Limb (tissue), 2 donors: ENCODE measurements around the gene VNN1.

Source experiments
- DNase-seq, 2 donors: peaks; one replicate each; pipeline ENCODE4 v3.0.0-alpha.2; 2016; ENCODE audit errors: extremely low spot score in 2 of 2

VNN1 gene, protein sequence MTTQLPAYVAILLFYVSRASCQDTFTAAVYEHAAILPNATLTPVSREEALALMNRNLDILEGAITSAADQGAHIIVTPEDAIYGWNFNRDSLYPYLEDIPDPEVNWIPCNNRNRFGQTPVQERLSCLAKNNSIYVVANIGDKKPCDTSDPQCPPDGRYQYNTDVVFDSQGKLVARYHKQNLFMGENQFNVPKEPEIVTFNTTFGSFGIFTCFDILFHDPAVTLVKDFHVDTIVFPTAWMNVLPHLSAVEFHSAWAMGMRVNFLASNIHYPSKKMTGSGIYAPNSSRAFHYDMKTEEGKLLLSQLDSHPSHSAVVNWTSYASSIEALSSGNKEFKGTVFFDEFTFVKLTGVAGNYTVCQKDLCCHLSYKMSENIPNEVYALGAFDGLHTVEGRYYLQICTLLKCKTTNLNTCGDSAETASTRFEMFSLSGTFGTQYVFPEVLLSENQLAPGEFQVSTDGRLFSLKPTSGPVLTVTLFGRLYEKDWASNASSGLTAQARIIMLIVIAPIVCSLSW

DNA sequence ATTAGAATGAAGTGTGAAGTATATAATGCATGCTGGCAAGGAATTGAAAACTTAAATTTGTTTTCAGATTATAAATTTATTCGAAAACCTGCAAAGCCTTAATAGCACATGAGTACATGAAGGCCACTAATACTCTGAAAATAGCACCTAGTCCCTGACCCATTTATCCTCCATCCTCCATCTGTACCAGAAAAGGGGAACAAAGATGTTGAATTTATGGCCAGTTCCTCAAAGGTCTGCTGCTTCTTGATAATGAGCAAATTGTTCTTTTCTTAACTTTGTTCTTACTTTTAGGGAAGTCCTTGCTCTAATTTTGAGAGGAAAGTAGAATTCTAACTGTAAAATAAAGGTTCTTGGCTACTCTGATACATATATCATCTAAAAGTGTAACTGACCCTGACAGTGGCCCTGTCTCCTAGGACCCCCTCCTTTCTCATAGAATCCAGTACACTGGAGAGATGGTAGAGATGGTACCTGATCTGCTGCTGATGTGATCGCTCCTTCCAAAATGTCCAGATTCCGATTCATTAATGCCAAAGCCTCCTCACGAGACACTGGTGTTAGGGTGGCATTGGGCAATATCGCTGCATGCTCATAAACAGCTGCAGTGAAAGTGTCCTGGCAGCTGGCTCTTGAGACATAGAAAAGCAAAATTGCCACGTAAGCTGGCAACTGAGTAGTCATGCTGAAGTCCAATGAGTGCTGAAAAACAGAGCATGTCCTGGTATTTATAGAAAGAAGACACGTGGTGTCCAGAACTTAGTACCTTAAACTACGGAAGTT lies at the start of gene VNN1:
Gene VNN1, minus strand, starts transcription at position 704 of the 783 bp plus-strand sequence. Its CDS starts 20 bp downstream, at position 684.
- no peak for DNase-seq

DNA sequence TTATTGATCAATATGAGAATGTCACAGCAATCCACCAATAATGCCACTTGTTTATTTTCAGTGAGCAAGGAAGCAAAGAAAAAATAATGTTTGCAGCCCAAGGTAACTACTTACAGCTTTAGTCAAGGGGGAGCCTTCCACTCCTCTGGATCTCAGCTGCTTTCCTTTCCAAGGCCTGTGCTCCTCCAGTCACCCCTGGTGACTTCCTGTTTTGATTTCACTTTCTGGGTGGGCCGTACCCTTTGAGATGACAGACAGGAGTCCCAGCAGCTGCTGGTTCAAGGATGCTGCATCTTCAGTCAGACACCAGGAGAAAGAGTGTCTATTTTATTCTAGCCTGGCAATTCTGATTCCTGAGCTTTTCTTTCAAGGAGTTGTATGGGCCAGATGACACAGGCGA lies 49.4 kb upstream of the VNN1 start:
- DNase-seq, result no peak

DNA sequence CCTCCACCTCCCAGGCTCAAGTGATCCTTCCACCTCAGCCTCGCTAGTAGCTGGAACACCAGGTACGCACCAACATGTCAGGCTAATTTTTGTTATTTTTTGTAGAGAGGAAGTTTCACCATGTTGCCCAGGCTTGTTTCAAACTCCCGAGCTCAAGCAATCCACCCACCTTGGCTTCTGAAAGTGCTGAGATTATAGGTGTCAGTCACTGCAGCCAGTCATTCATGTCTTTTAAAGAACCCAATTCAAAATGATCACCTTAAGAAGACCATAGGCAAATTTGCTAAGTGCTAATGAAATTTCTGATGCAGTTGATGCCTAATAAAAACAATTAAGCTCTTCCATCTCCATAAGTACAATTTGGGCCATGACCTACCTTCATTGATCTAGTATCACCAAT lies 46.4 kb upstream of the VNN1 start:
- no peak for DNase-seq

DNA sequence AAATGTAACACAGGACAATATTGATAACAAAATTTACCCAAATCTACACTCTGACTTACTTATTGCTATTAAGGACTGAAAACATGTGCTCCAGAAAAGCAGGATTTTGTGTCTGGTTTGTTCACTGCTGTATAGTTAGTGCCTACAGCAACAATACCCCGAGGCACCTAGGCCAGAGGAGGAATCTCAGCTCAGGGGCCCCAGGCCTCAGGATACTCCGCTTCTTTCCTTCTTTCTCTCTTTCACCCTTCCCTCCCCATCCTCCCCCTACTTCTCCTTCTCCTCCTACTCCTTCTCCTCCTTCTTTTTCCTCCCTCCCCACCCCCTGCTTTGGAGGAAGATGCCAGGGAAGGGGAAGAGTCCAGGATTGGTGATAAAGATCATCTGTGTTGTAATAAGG lies 44.8 kb upstream of the VNN1 start:
- no peak for DNase-seq

DNA sequence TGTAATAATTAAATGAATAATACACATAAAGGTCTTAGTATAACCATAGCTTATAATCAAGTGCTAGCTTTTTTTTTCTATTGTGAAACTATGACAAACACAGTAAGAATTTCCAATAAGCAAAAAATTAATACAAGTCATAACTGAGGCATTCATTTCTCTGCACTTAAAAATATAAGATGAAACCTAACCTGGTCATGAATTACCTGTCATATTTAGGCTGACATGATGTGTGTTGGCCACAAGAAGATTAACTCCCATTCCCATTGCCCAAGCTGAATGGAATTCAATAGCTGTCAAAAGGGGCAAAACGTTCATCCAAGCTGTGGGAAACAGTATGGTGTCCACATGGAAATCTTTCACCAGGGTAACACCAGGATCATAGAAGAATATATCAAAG lies 38.4 kb upstream of the VNN1 start:
- DNase-seq, result no peak

DNA sequence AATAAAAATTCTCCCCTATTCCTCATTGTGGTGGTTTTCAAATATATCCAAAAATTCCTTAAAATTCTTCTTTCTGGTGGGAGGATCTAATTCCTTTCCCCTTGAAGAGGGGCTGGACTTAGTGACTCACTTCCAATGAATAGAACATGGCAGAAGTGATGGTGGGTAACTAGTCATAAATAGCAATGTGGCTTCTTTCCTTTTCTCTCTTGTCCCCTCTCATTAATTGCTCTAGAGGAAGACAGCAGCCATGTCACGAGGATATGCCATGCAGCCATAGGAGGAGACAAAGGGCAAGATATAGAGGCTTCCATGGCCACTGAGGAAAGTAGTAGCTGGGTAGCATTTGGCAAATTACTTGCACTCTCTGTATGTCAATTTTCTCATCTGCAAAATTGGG lies 38.0 kb upstream of the VNN1 start:
- DNase-seq, result no peak

DNA sequence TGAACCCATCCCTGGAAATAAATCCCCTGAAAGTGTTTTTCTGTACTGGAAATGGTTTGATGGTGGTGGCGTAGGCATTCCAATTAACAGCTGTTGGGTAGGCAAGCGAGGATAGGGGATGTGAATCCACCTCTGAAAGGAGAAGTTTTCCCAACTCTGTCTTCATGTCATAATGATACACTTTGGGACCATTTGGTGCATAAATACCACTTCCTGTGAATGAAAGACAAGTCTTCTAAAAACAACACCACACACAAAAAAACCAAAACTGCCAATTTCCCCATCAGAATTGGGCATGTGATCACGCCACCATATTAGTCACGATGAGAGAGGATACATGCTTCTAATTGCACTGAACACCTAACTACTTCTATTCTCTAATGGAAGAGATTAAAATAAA lies 37.5 kb upstream of the VNN1 start:
- DNase-seq, result no peak

DNA sequence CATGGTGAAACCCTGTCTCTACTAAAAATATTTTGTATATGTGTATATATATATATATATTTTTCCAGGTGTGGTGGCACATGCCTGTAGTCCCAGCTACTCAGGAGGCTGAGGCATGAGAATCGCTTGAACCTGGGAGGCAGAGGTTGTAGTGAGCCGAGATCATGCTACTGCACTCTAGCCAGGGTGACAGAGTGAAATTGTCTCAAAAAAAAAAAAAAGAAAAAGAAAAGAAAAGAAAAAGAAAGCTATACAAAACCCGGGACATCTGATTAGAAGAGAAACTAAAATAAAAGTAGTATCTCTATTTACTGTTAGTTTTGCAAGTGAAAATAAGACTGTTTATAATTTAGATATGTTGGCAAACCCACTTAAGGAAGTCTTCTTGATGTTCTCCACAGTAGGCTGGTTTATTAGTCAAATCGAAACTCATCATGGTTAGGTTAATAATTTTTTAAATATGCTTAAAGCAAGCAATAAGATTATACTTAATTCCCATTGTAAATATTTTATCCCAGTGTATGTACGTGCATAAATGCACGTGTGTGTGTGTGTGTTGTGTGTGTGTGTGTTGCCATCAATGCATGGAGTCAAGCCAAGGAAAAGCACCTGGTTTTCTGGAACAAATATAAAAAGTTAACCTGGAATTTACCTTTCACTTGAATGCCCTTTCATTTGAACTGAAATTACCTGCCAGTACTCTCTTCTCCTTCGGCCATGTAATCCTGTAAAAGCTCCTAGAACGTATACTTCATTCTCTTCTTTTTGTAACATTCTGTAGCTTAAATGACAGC lies 36.8 kb upstream of the VNN1 start:
- DNase-seq, result no peak

DNA sequence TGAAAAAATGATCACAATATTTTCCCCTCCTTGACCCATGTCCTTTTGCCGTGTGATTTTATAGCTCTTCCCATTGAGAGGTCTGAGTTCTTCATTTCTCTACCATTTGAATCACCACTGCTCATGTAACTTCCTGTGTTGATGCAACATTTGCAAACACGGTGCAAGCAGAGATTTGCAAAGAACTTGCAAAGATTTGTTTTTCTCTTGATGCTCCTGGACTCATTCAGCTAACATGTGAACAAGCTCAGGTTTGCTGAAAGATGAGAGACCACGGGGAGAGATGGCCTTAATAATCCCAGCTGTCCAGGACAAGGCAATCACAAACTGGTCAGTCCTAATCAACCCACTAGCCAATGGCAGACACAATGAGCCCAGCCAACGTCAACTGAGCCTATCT lies 35.3 kb upstream of the VNN1 start:
- DNase-seq, result no peak

DNA sequence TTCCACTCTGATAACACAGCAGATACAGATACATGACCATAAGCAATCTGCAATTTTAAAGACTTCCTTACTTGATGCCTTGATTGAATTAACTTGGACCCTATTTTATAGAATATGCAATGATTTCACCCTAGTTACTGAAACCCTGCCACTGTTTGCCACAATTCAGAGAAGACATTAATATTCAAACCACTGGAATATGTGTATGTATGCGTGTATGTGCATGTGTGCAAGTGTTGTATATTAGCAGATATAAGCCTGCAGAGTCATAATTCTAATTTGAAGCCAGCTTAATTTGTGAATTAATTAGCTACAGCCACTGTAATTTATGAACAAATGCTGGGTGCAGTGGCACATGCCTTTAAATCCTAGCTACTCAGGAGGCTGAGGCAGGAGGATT lies 34.6 kb upstream of the VNN1 start:
- no peak for DNase-seq

DNA sequence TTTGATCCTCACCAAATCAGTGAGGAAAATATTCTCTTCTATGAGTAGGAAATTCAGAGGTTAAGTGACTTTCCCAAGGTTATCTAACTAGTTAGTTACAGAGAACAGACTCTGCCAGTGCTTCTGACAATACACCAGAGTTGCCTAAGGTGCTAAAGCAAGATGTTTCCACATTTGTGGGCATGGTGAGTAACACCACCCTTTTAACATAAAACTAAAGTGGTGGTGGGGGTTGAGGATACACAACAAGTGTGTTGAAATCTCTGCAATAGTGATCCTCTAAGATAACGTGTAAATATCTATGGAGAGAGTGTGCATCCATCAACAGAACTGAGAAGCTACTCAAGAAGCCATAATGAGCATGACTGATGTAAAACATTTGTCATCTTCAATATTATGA lies 32.2 kb upstream of the VNN1 start:
- DNase-seq, result no peak

DNA sequence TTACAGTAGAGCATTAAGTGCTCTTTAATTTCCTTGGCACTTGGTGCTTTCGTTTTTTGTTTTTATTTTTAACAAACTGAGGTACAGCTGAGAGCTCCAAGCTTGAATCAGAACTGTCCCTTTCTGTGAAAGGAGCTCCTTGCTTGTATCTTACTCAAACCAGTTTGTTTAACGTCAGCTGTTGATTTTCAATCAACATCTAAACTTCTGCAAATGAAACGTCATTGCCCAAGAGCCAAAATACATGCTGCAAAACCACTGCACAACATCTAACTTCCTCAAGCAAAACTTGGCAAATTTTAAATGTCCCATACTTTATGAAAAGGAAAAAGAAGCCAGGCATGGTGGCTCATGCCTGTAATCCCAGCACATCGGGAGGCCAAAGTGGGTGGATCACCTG lies 28.6 kb upstream of the VNN1 start:
- no peak for DNase-seq

DNA sequence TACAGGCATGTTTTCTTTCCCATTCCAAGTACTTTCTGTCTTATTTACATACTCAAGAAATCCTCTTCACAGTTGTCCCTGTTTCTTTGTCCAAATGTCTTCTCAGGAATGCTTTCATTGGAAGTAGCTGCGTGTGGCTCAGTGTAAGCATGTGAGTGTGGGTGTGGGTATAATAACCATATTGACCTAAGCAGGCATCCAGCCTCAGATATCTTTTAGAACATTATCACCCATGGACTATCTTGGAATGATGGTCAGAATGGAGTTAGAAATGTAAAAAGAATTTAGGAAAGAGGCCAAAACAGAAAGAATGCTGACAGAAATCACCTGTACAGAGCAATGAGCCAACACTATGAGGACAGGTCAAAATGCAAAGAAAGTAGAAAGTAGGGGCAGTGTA lies 27.4 kb upstream of the VNN1 start:
- DNase-seq, result no peak

DNA sequence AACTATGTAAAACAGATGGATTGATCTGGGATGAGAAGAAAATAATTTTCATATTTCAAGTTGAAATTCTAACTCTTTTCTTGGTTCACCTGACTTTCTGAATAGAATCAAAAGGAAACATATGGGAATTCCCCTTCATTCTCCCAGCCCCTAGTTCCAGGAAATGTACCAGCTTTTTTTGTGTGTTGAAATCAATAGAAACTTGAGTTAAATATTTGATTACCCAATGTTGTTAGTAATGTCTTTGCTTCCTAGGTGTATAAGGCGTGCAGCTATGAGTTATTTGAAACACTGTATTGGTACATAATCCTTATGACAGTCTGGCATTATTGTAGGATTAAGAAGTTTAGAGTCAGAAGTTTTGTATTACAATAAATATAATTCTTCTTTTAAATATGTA lies 22.4 kb upstream of the VNN1 start:
- DNase-seq, result no peak

DNA sequence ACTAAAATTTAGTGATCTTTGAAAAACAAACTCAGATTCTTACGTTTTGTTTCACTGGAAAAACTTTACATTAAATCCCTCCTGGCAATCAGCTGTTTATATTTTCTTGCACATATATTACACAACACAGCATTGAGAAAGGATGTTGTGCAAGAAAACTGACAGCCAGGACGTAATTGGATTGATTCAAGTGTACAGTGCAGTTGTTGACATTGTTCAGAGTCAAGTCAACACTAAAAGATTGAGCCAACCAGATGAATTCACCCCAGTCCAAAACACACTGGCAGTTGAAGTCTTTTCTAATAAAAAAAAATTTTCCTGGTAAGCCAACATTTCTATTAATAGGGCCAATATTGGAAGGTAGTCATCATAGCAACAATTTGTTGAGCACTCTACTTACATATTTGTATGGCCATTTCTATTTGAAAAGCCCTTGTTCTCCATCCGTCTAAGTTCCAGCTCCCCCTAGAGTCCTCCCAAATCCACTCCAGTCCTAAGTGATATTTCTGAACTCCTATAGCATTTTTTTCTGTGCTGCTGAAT lies 20.9 kb upstream of the VNN1 start:
- no peak for DNase-seq

DNA sequence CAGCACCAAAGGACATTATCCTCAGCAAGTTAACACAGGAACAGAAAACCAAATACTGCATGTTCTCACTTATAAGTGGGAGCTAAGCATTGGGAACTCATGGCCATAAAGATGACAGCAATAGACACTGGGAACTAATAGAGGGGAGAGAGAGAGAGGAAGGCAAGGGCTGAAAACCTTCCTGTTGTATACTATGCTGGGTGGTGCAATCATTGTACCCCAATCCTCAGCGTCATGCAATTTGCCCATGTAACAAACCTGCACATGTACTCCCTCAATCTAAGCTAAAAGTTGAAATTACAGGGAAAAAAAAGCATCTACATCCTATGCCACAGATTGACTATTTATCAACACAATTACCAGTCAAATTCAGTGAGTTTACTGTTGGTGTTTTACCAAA lies 20.0 kb upstream of the VNN1 start:
- no peak for DNase-seq

DNA sequence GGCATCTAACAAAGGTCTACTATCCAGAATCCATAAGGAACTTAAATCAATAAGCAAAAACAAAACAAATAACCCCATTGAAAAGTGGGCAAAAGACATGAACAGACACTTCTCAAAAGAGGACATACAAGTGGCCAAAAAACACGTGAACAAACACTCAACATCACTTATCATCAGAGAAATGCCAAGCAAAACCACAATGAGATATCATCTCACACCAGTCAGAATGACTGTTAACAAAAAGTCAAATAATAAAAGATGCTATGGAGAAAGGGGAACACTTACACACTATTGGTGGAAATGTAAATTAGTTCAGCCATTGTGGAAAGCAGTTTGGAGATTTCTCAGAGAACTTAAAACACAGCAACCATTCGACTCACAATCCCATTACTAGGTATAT lies 19.4 kb upstream of the VNN1 start:
- DNase-seq, result no peak

DNA sequence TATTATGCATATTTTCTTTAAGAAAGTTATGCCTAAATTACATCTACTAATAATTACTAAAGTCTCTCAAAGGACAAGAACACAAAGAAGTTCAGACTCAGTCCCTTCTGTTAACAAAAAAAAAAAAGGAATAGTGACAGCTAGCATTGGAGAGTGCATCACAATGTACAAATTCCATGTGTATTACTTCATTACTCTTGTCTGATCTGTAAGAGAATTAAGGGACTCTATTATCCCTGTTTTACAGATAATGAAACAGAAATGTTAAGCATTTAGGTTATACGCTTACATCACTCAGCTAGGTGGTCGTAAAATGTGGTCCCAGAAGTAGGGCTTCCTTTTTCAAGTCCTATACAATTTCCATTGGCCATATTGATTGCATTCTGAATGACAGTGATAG lies 17.2 kb upstream of the VNN1 start:
- DNase-seq, result no peak

DNA sequence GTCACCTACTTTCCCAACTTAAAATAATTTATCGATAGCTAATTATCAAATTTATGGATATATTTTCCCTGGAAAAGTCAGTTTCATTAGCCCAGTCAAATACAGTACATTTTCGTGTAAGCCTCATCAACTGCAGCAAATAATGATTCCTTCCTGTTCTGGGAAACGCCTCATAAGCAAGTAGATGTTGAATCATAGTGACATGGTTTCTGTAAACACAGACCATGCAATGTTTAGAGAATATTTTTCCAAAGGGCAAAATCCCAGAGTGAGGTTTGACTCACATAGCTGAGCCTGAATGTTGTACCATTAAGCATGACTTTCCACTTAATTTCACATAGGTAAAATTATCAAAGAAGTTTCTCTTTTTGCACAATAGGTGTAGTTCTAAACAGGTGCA lies 16.7 kb upstream of the VNN1 start:
- DNase-seq, result no peak

DNA sequence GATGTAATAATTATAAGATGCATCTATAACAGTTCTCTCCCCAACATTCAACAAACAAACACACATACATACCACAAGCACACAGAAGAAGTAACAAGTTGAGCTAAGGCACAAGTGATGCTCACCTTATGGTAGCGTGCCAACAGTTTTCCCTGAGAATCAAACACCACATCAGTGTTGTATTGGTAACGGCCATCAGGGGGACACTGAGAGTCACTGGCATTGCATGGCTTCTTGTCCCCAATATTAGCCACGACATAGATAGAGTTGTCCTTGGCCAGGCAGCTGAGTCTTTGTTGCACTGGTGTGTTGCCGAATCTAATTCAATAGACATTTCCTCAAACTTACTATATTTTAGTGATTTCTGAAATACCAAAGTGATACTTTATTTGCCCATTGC lies 14.8 kb upstream of the VNN1 start:
- no peak for DNase-seq

DNA sequence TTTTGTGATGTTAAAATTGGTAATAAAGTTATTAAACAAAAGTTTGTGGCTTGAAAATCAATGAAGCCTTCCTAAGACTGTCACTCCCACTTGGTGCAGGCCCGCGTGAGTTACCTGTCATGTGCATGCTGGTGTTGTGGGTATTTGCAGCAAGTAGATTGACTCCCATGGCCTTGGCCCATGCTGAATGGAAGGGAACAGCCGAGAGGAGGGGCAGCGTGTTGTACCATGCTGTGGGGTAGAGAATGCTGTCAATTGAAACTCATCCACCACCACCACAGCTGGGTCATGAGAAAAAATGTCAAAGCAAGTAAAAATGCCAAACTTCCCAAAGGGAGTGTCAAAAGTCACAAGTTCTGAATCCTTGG lies 12.7 kb upstream of the VNN1 start:
- DNase-seq, result no peak
